ENCODE data around the gene NXNL2.

The NXNL2 gene

GRCh38 chr9:88531920-88532698, 2.9 kb upstream of the NXNL2 start:
- H3K4me2 ChIP-seq (ENCODE audit: low read depth, low read length, poor library complexity, severe bottlenecking) = no peak overlapping the region
- no peak for TF ChIP-seq EZH2phosphoT487 (conservative IDR thresholded peaks at IDR 0.05; ENCODE audit: low read length)
- TF ChIP-seq, protein P1, sequence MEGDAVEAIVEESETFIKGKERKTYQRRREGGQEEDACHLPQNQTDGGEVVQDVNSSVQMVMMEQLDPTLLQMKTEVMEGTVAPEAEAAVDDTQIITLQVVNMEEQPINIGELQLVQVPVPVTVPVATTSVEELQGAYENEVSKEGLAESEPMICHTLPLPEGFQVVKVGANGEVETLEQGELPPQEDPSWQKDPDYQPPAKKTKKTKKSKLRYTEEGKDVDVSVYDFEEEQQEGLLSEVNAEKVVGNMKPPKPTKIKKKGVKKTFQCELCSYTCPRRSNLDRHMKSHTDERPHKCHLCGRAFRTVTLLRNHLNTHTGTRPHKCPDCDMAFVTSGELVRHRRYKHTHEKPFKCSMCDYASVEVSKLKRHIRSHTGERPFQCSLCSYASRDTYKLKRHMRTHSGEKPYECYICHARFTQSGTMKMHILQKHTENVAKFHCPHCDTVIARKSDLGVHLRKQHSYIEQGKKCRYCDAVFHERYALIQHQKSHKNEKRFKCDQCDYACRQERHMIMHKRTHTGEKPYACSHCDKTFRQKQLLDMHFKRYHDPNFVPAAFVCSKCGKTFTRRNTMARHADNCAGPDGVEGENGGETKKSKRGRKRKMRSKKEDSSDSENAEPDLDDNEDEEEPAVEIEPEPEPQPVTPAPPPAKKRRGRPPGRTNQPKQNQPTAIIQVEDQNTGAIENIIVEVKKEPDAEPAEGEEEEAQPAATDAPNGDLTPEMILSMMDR (IDR thresholded peaks at IDR 0.05; ENCODE audit: insufficient read depth, low read length, poor library complexity, severe bottlenecking) = no peak
- H3K36me3 ChIP-seq (ENCODE audit: low read length) = no peaks in the 10 kb centered on the region
- H3K27ac ChIP-seq (ENCODE audit: low read depth, low read length) = no peak overlapping the region
- no peaks in the 10 kb centered on the region for H3K27me3 ChIP-seq (ENCODE audit: low read length)
- H4K20me1 ChIP-seq (ENCODE audit: low read depth, low read length) = no peaks in the 10 kb centered on the region
- H3K9me2 ChIP-seq (replicated peaks; ENCODE audit: insufficient read depth, low read length) = no peaks in the 10 kb centered on the region
- no peak overlapping the region for H3K9ac ChIP-seq (ENCODE audit: low read length)
- no peaks in the 10 kb centered on the region for H3K9me3 ChIP-seq (ENCODE audit: insufficient read depth, low read length)
- H3K4me3 ChIP-seq (ENCODE audit: insufficient read depth, low read length, poor library complexity, severe bottlenecking) = no peak overlapping the region
- H2AFZ ChIP-seq (ENCODE audit: low read depth, low read length, severe bottlenecking) = no peak overlapping the region
- H3K79me2 ChIP-seq (ENCODE audit: insufficient read depth, low read length) = no peaks in the 10 kb centered on the region
- H3F3A ChIP-seq (ENCODE audit: insufficient read depth) = no peaks in the 10 kb centered on the region

- no peak overlapping the region for H3K27ac ChIP-seq (ENCODE audit: low read depth, low read length)
Measured at GRCh38 chr9:88533951-88534455, 975 bp upstream of the NXNL2 start.

DNA sequence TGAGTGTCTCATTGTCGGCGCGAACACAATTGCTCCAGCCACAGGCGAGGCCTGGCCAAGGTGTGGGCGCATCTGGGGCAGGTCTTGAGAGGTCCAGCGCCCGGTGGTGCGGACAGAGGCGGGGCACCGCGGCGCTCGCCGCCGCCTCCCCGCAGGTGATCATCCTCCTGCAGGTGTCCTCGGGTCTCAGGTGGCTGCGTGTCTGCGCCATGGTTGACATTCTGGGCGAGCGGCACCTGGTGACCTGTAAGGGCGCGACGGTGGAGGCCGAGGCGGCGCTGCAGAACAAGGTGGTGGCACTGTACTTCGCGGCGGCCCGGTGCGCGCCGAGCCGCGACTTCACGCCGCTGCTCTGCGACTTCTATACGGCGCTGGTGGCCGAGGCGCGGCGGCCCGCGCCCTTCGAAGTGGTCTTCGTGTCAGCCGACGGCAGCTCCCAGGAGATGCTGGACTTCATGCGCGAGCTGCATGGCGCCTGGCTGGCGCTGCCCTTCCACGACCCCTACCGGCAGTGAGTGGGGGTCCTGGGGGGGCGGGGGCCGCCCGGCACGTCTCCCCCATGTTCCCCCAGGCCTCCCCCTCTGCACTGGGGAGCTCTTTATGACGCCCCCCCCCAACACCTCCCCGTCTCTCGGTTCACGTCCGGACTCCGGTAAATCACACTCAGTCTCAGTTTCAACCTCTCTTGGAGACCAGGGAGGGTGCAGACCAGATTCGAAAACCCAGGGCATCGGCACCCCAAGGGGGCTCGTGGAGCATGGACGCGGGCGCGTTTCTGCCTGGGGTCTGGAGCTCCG, 446 bp downstream of the NXNL2 start:
- no peak overlapping the region for H3K9ac ChIP-seq (ENCODE audit: low read length)
- H3K4me3 ChIP-seq (ENCODE audit: insufficient read depth, low read length, poor library complexity, severe bottlenecking) = no peak overlapping the region
- no peaks in the 10 kb centered on the region for H4K20me1 ChIP-seq (ENCODE audit: low read depth, low read length)

More at GRCh38 chr9:88533951-88534455, 975 bp upstream of the NXNL2 start:
- Histone ChIP-seq H4K20me1 (ENCODE audit: low read depth, low read length) (no peaks in the 10 kb centered on the region), H3K4me2 (ENCODE audit: low read depth, low read length, poor library complexity, severe bottlenecking) (no peak overlapping the region), H3K36me3 (ENCODE audit: low read length) (no peaks in the 10 kb centered on the region), H3K79me2 (ENCODE audit: insufficient read depth, low read length) (no peaks in the 10 kb centered on the region), H3K27me3 (ENCODE audit: low read length) (no peaks in the 10 kb centered on the region), H3K9me3 (ENCODE audit: insufficient read depth, low read length) (no peaks in the 10 kb centered on the region), H3F3A (ENCODE audit: insufficient read depth) (no peaks in the 10 kb centered on the region), H3K9ac (ENCODE audit: low read length) (no peak overlapping the region), H3K9me2 (replicated peaks; ENCODE audit: insufficient read depth, low read length) (no peaks in the 10 kb centered on the region), H3K4me3 (ENCODE audit: insufficient read depth, low read length, poor library complexity, severe bottlenecking) (no peak overlapping the region), H2AFZ (ENCODE audit: low read depth, low read length, severe bottlenecking) (no peak overlapping the region)
- TF ChIP-seq EZH2phosphoT487 (conservative IDR thresholded peaks at IDR 0.05; ENCODE audit: low read length) = no peak
- TF ChIP-seq, protein P1 (IDR thresholded peaks at IDR 0.05; ENCODE audit: insufficient read depth, low read length, poor library complexity, severe bottlenecking) = no peak

More for the DNA sequence above, 446 bp downstream of the NXNL2 start:
- Histone ChIP-seq H3K36me3 (ENCODE audit: low read length) (no peaks in the 10 kb centered on the region), H3F3A (ENCODE audit: insufficient read depth) (no peaks in the 10 kb centered on the region), H3K27ac (ENCODE audit: low read depth, low read length) (no peak overlapping the region), H3K79me2 (ENCODE audit: insufficient read depth, low read length) (no peaks in the 10 kb centered on the region), H3K9me2 (replicated peaks; ENCODE audit: insufficient read depth, low read length) (no peaks in the 10 kb centered on the region), H3K27me3 (ENCODE audit: low read length) (no peaks in the 10 kb centered on the region), H2AFZ (ENCODE audit: low read depth, low read length, severe bottlenecking) (no peak overlapping the region), H3K4me2 (ENCODE audit: low read depth, low read length, poor library complexity, severe bottlenecking) (no peak overlapping the region), H3K9me3 (ENCODE audit: insufficient read depth, low read length) (no peaks in the 10 kb centered on the region)
- no peak for TF ChIP-seq EZH2phosphoT487 (conservative IDR thresholded peaks at IDR 0.05; ENCODE audit: low read length)
- TF ChIP-seq, protein P1 (IDR thresholded peaks at IDR 0.05; ENCODE audit: insufficient read depth, low read length, poor library complexity, severe bottlenecking) = no peak
